Esophagus squamous epithelium (tissue), 5 donors: Measurements from ENCODE around the gene ANKRD13A. TPM values are rescaled to one million over a fixed set of nuclear protein-coding genes. Genes with fewer than 3 reads are reported as not detected.
A peak's percentile ranks its signal among the peaks of the same experiment; 100 is the strongest.

ENCODE experiments used
- DNase-seq: peaks from one replicate; lab custom pipeline; 2025; lab: John Stamatoyannopoulos, UW
- H3K27ac ChIP-seq, 4 donors: fragments of 200-600 bp; sonication (generic); one replicate each; pipeline ENCODE4 v1.5.1; 2016 to 2019; ENCODE audit warnings: mild to moderate bottlenecking in 1 of 4
- H3K27me3 ChIP-seq, 4 donors: fragments of 200-600 bp; sonication (generic); 1 replicate in 3 of 4; 2 replicates in 1 of 4; pipeline versions ENCODE4 v1.5.1 to v1.6.0; 2017 to 2021; ENCODE audit warnings: antibody characterized with exemption in 1 of 4
- H3K36me3 ChIP-seq, 3 donors: fragments of 200-600 bp; sonication (generic); one replicate each; pipeline ENCODE4 v1.5.1; 2016 to 2019
- H3K4me1 ChIP-seq, 3 donors: fragments of 200-600 bp; sonication (generic); one replicate each; pipeline ENCODE4 v1.5.1; 2017 to 2019
- H3K4me3 ChIP-seq, 4 donors: fragments of 200-600 bp; sonication (generic); 1 replicate in 3 of 4; 2 replicates in 1 of 4; pipeline ENCODE4 v1.5.1; 2016 to 2019; ENCODE audit warnings: mild to moderate bottlenecking in 2 of 4, moderate library complexity in 1 of 4
- H3K9me3 ChIP-seq, 3 donors: fragments of 200-600 bp; sonication (generic); one replicate each; pipeline ENCODE4 v1.5.1; 2016 to 2019
- POLR2A ChIP-seq, 4 donors: fragments of 450-650 bp; IDR thresholded peaks; one replicate each; pipeline ENCODE4 v1.6.1; 2017; ENCODE audit warnings: antibody characterized with exemption in 4 of 4, mild to moderate bottlenecking in 4 of 4, moderate library complexity in 3 of 4
- WGBS, 2 donors: methylation state at CpG; one replicate each; pipeline ENCODE4 v1.1.5; 2018; 5-methylcytosine and 5-hydroxymethylcytosine counted together
- intact Hi-C: fragments of 100-400 bp; cut with DNase I; formaldehyde crosslinking; loops from one replicate; pipeline ENCODE4 v1.15.0; 2022
- total RNA-seq, 4 donors: library from RNA; depleted of rRNA; stranded (reverse); fragments of >200 nt; gene quantifications; one replicate each; pipeline ENCODE4 v1.1.0, GENCODE V29; 2016
- TF ChIP-seq, protein P1 (sequence below), 6 experiments: fragments of 450-650 bp in 4 of 6; fragments of 200-600 bp in 2 of 6; sonication (generic) in 2 of 6; IDR thresholded peaks; one replicate each; pipeline ENCODE4 v1.5.1; 2016 to 2019; ENCODE audit warnings: antibody characterized with exemption in 6 of 6, mild to moderate bottlenecking in 4 of 6, moderate library complexity in 4 of 6
- donor health status: DM: yes; HTN: yes; CAD: no.

ANKRD13A gene
- 10 to 100 TPM; 67.6 to 92.9 (median 72.8) TPM for total RNA-seq

DNA sequence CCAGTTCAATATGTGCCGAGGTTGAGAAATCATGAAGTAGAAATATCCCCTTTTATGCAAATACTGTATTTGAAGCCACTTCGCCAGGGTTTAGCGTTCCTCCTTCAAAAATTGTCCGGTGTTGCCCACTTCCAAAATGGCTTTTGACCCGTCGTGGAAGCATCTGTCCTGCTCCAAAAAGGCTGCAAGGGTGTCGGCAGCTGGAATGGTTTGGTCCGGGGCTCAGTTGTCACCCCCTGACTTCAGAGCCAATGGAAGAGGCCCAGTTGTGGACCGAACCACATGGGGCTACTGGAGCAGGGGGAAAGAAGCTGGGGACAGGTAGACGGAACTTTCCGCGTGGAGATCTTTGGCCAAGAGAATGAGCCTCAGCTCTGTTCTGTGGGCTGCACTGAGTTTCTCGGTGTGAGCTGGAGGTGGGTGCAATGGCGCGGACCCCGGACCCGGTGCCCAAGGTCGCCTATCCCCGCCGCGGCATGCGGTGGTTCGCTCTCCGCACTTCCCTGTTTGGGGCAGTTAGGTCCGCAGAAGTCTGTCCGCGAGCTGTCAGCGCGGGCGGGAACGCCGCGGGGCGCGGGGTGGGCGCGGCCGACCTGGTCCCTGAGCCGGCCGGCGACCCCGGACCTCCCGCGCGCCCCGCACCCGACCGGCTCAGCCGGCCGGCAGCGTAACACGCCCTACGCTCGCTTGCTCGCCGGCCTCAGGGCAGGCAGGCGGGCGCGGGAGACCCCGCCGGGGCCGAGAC, at the start of gene ANKRD13A:
Gene ANKRD13A, plus strand, starts transcription at position 527 of the 745 bp plus-strand sequence. CDS start 259 bp downstream, outside the sequence.
- DNase-seq = peak; percentile 75
- no peaks in the 10 kb centered on the region for H3K27me3 ChIP-seq
- H3K4me3 ChIP-seq = peak within 1 kb of the TSS; percentile 75 to 100 (median 79)
- intact Hi-C loops = no loop called here
- H3K27ac ChIP-seq = peak within 1 kb of the TSS; percentile 80 to 93 (median 92)
- H3K9me3 ChIP-seq = no peaks in the 10 kb centered on the region
- peak in 2 of 4 donors; percentile 77 to 90 for TF ChIP-seq POLR2A (IDR thresholded peaks at IDR 0.05)
- TF ChIP-seq, protein P1, sequence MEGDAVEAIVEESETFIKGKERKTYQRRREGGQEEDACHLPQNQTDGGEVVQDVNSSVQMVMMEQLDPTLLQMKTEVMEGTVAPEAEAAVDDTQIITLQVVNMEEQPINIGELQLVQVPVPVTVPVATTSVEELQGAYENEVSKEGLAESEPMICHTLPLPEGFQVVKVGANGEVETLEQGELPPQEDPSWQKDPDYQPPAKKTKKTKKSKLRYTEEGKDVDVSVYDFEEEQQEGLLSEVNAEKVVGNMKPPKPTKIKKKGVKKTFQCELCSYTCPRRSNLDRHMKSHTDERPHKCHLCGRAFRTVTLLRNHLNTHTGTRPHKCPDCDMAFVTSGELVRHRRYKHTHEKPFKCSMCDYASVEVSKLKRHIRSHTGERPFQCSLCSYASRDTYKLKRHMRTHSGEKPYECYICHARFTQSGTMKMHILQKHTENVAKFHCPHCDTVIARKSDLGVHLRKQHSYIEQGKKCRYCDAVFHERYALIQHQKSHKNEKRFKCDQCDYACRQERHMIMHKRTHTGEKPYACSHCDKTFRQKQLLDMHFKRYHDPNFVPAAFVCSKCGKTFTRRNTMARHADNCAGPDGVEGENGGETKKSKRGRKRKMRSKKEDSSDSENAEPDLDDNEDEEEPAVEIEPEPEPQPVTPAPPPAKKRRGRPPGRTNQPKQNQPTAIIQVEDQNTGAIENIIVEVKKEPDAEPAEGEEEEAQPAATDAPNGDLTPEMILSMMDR (IDR thresholded peaks at IDR 0.05) = peak in 1 of 6 experiments; percentile 4
- WGBS, 2 donors = 1% methylated on average over 10 to 18 of the region's 62 CpGs
- H3K4me1 ChIP-seq = peaks cover 4 to 70% (median 40%) of the 10 kb centered on the region in 3 donors
- peaks cover 0 to 13% (median 0%) of the 10 kb centered on the region in 3 donors for H3K36me3 ChIP-seq

DNA sequence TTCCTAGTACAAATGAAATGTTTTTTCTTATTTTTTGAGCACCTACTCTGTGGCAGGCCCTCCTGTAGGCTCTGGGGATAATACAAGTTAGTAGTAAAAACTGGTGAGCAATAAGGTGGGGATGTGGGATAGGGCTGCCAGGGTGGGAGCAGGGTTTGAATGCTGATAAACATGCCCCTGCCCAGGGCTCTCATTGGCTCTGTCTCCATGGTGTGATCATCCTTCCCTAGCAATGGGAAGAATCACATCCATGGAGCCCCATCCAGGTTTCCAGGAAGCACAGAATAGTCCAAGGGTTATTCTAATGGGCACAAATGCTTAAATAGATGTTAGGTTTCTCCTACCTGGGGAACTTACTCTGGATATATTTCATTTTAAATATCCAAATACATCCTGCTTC, 48.6 kb upstream of the ANKRD13A start:
- no peak overlapping the region for H3K4me3 ChIP-seq
- TF ChIP-seq, protein P1 (IDR thresholded peaks at IDR 0.05) = no peak
- no peak for TF ChIP-seq POLR2A (IDR thresholded peaks at IDR 0.05)
- peaks cover 6 to 44% (median 6%) of the 10 kb centered on the region in 3 donors for H3K4me1 ChIP-seq
- DNase-seq = no peak
- H3K27ac ChIP-seq = peak overlapping the region in 3 of 4 donors; percentile 53 to 67 (median 56)
- no peaks in the 10 kb centered on the region for H3K9me3 ChIP-seq
- H3K27me3 ChIP-seq = no peaks in the 10 kb centered on the region
- H3K36me3 ChIP-seq = peaks cover 21 to 99% (median 21%) of the 10 kb centered on the region in 3 donors
- intact Hi-C loops = no loop called here

DNA sequence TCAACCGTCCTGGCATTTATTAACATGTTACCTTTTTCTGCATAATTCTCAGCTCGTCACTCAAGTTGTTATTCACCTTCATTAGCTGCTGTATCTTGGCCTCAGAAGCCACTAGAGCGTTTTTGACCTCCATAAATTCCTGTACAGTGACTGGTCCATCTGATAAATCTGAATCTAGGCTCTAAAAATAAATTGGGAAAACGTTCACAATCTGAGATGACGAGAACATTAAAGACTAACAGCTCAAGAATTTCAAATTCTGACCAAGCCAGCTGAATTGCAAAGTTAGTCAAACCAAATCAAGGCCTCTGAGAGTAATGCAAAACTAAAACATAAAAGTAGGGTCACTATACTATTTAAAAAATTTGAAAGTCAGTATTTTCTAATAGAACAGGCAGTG, 48.1 kb upstream of the ANKRD13A start:
- no peak for DNase-seq
- Histone ChIP-seq H3K4me3 (no peak overlapping the region), H3K36me3 (peaks cover 21 to 100% (median 21%) of the 10 kb centered on the region in 3 donors), H3K27ac (peak overlapping the region in 3 of 4 donors; percentile 56 to 67 (median 56)), H3K27me3 (no peaks in the 10 kb centered on the region), H3K9me3 (no peaks in the 10 kb centered on the region), H3K4me1 (peaks cover 6 to 39% (median 6%) of the 10 kb centered on the region in 3 donors)
- 74 to 80% methylated on average over 5 of the region's 5 CpGs for WGBS, 2 donors
- TF ChIP-seq, protein P1 (IDR thresholded peaks at IDR 0.05) = no peak
- no peak for TF ChIP-seq POLR2A (IDR thresholded peaks at IDR 0.05)
- intact Hi-C loops = no loop called here

DNA sequence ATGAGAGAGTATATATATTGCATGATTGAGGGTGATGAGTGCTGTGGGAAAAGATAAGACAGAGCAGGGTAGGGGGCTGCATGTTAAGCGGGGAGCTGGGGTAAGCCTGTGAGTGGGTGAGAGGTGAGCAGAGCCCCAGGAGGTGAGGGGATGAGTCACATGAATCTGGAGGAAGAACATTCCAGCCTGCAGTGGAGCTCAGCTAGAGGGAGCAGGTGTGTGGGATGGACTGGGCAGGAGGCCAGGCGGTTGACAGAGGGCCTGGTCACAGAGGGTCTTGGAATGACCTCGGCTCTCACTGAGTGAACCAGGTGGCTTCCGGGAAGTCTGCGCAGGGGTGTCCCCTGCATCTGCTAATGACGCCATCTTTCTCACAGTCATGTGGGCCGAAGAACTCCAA, 47.5 kb upstream of the ANKRD13A start:
- no peaks in the 10 kb centered on the region for H3K27me3 ChIP-seq
- peaks cover 5 to 33% (median 6%) of the 10 kb centered on the region in 3 donors for H3K4me1 ChIP-seq
- H3K4me3 ChIP-seq = no peak overlapping the region
- H3K9me3 ChIP-seq = no peaks in the 10 kb centered on the region
- DNase-seq = no peak
- peak overlapping the region in 3 of 4 donors; percentile 16 to 56 (median 21) for H3K27ac ChIP-seq
- TF ChIP-seq, protein P1 (IDR thresholded peaks at IDR 0.05) = no peak
- TF ChIP-seq POLR2A (IDR thresholded peaks at IDR 0.05) = no peak
- intact Hi-C loops = no loop called here
- 85% methylated on average over 7 of the region's 7 CpGs for WGBS, 2 donors
- H3K36me3 ChIP-seq = peaks cover 19 to 100% (median 21%) of the 10 kb centered on the region in 3 donors
